Endothelial cell of hepatic sinusoid (primary cell): Measurements from ENCODE around the gene BICDL2.
"Not testable (repeated sequence)": the region's sequence is repeated elsewhere in the genome, so short reads cannot be mapped to it uniquely, and the experiment has no call there.

Experiments used
- in situ Hi-C: cut with HindIII; loops from 2 replicates; pipeline ENCODE4 v1.10.0; 2017; ENCODE audit warnings: low sequenced_read_pairs

The BICDL2 gene

DNA sequence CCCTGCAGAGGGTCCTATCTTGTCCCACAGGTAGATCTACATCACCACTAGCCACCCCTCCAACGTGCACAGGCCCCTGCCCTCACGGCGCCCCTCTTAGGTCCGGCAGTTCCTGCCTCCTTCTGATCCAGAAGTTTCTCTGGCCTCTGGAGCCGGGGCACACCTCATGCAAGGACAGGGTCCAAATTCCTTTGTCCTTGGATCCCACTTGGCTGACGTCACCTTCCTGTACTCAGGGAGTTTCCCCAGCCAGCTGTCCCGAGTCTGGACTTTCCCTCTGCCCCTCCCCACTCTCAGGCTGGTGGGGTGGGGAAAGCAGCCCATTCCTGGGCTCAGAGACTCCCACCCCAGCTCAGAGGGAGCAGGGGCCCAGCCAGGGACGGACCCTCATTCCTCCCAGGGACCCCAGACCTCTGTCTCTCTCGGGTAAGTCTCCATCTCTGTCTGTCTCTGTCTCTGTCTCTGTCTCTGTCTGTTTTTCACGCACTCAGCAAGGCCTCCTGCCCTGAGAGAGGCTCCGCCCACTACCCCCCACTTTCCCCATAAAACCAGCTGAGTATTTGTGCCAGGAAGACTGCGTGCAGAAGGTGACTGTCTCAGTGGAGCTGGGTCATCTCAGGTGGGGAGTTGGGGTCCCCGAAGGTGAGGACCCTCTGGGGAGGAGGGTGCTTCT lies 28.5 kb upstream of the BICDL2 start, which contains the start of gene IL32:
Gene IL32, plus strand, starts transcription at position 572 of the 673 bp plus-strand sequence. CDS start 172 bp downstream, outside the sequence.
- in situ Hi-C loops = loop anchor here (5.0 kb wide), 1 partner anchor 62 kb away; no protein-coding TSS in a partner anchor

DNA sequence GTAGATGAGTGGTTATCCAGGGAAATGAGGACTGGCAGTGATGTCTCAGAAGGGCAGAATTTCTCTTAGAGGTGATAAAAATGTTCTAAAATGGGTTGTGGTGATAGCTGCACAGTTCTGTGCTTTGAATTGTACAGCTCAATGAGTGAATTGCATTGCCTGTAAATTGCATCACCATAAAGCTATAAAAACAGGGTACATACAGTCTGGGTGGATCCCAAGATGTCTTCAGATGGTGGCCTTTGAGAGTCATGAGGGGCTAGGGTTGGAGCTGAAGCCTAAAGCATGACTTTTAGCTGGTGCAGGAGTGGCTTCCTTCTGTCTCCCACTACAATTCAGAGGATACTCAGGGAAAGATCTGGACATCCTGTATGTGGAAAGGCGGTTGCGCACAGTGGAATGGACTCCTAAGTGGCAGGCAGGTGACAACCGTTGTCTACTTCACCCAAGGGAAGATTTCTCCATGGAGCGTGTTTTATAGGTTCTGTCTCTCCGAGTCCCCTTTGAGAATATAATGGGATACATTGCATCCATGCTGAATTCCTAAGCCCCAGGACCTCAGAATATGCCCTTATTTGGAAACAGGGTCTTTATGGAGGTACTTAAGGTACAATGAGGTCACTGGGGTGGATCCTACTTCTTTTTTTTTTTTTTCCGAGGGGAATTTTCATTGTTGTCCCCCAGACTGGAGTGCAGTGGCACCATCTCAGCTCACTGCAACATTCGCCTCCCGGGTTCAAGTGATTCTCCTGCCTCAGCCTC lies 27.1 kb upstream of the BICDL2 start:
- in situ Hi-C loops = no loop called here

DNA sequence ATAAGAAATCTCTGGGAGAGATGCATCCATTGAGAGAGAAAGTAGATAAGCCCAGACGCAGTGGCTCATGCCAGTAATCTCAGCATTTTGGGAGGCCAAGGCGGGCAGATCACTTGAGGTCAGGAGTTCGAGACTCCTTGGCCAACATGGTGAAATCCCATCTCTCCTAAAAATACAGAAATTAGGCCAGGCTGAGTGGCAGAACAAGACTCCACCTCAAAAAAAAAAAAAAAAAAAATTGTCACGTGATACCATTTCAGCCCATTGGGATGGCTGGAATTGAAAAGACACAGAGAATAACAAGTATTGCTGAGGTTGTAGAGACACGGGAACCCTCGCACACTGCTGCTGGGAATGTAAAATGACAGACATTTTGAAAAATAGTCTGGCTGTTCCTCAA lies 25.8 kb upstream of the BICDL2 start:
- in situ Hi-C loops = no loop called here

DNA sequence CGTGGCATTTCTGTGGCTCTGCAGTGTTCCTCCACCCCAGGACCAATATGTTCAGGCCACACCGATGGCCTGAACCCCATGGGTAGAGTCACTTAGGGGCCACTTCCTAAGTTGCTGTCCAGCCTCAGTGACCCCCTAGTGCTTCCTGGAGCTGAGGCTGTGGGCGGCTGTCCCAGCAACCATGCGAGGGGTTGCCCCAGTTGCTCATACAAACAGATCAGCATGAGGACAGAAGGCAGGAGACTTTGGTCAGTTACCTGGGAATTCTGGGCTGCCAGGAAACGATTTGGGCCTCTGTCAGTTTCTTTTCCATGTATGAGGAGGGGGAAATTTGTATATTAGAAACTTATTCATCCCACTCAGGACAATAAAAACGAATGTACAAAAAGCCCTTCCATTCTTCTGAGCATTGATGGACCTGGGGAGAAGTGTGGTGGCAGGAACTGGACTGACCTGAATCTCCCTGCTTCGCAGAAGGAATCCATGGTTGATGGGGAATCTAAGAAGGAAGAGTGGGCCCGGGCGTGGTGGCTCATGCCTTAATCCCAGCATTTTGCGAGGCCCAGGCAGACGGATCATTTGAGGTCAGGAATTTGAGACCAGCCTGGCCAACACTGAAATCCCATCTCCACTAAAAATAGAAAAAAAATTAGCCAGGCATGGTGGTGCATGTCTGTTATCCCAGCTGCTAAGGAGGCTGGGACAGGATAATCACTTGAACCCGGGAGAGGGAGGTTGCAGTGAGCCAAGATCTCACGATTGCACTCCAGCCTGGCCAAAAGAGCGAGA lies 23.8 kb upstream of the BICDL2 start:
- in situ Hi-C loops = no loop called here

DNA sequence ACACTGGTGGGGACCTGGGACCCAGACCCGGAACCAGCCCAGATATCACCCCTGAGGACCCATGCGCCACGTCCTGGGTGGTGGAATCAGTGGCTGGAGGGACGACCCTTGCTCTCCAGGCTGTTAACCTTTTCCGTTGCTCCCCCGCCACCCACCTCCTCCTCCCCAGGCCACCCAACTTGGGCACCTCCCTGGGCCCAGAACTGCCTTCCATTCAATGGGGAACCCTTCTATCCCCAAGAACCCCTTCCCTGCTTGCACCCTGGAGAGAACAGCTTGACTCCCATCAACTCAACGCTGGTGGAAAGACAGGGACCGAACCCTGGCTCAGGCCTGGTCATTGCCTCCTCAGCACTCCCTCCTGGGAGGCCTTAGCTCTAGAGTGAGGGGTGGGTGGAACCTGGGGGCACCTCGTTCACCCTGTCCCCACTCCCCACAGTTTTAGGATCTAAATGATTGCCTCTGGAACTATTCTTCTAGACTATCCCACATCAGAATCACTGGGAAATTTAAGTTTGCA lies 23.0 kb upstream of the BICDL2 start:
- in situ Hi-C loops = no loop called here

DNA sequence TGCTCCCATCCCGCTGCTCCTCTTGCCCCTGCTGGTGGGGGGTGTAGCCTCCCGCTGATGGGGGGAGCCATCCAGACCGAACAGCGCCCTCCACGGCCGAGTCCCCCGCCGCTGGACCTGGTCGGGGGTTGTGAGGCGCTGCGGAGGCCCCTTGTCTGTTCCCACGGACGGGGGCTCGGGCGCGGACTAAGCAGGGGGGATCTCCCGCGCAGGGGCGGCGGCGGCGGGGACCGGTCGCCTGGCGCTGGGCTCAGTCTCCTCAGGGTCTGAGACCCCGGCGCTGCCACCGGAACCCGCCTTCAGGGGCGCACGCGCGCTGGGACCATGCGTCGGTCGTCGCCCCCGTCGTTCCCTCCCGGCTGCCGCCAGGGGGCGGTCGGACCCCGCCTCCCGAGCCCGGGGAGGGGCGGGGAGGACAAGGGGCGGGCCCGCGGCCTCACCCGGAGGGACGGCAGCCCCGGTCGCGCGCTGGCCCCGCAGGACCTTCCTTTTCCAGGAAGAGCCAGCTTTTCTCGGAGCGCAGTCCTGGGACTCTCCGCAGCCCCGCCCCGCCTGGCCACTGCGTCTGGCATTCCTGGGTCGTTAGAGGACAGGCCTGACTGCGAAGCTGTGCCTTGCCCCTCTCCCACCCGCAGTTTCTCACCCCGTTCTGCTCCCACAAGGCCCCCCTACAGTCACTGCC lies 22.4 kb upstream of the BICDL2 start:
- in situ Hi-C loops = no loop called here

DNA sequence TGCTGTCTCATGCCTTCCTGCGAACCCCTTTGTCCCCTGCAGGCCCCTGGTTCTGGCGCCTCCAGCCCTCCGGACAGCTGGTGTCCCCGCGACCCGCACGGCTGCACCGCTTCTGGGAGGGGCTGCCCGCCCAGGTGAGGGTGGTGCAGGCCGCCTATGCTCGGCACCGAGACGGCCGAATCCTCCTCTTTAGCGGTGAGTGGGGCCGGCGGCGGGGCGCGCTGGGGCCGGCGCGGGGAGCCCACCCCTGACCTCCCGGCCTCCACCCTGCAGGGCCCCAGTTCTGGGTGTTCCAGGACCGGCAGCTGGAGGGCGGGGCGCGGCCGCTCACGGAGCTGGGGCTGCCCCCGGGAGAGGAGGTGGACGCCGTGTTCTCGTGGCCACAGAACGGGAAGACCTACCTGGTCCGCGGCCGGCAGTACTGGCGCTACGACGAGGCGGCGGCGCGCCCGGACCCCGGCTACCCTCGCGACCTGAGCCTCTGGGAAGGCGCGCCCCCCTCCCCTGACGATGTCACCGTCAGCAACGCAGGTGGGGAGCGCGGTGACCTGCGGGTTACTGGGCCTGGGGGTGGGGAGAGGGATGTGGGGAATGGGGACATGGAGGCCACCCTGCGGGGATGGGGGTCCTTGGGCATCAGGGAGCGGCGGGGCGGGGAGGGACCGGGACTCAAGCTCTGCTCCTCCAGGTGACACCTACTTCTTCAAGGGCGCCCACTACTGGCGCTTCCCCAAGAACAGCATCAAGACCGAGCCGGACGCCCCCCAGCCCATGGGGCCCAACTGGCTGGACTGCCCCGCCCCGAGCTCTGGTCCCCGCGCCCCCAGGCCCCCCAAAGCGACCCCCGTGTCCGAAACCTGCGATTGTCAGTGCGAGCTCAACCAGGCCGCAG lies 21.6 kb upstream of the BICDL2 start:
- in situ Hi-C loops = no loop called here

DNA sequence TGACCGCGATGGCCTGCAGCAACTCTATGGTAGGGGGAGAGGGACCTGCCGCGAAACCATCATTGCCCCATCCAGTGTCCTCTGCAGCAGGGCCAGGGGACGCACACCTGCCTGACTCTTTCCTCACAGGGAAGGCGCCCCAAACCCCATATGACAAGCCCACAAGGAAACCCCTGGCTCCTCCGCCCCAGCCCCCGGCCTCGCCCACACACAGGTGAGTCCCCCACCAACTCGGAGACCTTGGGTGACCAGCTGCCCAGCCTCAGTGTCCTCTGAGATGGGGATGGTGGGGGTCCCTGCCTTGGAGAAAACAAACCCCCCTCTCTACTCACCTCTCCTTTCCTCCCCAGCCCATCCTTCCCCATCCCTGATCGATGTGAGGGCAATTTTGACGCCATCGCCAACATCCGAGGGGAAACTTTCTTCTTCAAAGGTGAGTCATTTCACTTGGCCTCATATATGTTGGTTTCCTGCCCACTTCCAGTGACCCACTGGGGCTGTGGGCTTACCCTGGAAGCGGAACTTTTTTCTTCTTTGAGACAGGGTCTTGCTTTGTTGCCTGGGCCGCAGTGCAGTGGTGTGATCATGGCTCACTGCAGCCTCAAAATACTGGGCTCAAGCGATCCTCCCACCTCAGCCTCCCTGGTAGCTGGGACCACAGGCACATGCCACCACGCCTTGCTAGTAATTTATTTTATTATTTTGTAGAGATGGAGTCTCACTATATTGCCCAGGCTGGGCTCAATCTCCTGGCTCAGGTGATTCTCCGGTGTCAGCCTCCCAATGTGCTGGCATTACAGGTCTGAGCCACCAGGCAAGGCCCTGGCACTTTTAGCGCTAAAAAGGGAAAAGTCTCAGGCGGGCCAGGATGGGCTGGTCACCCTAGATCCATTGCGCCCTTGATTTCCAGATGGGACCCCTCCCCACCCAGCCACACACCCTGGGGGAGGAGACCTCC lies 20.7 kb upstream of the BICDL2 start:
- in situ Hi-C loops = no loop called here

DNA sequence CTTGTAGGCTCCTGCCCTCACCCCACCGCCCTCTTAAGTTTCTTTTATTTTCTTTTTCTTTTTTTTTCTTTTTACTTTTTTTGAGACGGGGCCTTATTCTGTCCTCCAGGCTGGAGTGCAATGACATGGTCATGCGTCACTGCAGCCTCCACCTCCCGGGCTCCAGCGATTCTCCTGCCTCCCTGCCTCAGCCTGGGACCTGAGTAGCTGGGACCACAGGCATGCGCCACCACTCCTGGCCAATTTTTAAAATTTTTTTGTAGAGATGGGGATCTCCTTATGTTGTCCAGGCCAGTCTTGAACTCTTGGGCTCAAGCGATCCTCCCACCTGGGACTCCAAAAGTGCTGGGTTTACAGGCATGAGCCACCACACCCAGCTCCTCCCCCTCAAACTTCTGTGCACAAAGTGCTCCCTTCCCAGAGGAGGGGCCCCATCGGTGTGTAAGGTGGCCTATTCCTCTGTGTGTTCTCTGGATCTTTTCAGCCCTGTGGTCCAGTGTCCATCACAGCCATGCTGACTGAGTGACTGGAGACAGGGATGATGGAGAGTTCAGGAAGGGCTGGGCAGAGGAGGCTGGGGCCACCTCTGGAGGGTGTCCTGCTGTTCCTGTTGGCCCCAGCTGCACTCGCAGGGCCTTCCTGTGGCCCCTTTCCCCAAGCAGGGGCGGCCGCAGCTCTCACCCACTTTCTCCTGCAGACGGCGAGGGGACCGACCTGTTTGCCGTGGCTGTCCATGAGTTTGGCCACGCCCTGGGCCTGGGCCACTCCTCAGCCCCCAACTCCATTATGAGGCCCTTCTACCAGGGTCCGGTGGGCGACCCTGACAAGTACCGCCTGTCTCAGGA lies 19.8 kb upstream of the BICDL2 start:
- in situ Hi-C loops = no loop called here

DNA sequence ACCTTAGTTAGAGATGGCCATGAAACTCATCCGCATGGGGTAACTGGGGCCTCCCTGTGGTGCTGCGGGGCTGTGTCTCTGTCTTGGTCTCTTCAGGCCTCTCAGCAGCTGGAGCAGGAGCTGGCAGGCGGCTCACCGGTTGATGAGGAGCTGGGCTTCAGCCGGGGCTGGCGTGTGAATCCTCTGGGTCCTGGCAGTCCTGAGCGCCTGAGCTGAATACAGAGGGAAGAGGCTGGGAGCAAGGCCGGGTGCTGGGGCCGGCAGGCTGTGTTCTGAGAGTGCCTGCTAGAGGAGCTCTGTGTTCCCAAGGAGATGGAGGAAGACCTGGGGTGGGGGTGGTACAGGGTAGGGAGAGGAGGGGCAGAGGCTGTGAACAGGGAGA lies 19.0 kb upstream of the BICDL2 start:
- in situ Hi-C loops = not testable (repeated sequence)

DNA sequence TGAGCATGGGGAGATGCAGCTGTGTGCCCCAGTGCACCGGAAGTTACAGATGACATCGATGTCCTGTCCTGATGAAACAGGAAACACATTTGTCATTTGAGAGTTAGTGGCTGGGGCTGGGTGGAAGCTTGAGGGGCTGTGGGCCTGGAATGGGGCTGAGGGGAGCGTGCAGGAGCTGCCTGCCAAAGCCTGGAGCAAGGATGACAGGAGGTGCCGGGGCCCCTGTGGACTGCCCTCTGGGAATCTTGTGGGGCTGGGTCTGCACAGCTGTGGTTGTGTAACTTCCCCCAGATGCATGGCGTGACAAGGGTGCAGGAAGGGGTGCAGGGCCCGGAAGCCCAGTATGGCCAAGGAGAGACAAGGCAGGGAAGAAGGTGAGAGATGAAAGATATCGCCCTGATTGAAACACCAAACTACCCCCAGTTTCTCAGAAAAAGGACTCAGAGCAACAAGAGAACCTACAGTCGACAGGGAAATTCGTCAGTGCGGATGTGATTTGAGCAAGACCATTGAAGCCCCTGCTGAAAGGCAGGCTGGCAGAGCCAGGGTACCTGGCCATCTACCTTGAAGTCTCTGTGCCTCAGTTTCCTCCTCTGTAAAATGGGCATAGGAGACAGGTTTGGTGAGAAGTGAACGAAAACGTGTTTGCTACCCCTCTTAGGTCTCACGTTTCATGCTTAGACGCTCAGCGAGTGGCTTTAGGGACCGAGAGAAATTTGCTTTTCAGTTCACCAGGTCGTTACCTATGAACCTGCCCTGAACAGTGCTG lies 18.4 kb upstream of the BICDL2 start:
- in situ Hi-C loops = no loop called here

DNA sequence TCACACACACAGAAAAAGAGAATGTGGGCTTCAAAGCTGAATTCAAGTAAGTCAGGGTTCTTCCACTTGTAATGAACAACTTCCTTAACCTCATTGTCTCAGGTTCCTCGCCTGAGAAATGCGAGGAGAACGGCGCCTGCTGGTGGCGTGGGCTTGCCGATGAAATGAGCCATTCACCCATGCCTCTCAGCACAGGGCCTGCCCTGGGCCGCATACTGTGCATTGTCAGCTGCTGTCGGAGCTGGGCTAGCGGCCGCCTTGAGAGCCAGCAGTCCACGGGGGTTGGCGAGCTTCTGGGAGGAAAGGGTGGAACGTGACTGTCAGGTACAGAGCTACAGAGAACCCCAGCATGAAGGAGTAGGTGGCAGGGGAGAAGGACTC lies 16.6 kb upstream of the BICDL2 start:
- in situ Hi-C loops = not testable (repeated sequence)

DNA sequence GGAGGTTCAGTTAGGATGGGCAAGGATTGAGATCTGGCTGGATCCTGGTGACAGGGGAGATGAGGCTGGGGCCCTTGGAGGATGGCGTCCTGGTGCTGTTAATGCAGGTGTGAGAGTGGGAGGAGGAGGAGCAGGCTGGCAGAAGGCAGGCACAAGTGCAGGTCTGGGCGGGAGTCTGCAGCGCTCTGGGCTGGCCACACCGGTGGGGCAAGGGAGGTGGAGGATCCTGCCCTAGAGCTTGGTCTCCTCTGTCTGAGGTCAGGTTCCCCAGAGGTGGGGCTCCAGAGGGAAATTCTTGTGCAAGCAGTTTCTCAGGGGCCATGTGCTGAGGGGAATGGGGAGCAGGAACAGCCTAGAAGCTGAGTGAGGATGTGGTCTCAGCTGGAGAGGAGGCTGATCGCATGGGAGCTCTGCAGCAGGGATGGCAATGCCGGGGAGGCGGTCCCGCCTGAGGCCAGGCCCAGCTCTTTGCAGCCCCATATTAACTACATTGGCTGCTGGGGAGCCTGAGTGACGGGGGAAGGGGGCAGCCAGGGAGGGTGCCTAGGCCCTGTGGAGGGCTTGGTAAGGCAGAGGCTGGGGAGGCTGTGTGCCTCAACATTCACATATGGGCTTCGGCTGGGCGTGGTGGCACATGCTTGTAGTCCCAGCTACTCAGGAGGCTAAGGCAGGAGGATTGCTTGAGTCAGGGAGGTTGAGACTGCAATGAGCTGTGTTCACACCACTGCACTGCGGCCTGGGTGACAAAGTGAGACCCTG lies 16.0 kb upstream of the BICDL2 start:
- in situ Hi-C loops = not testable (repeated sequence)

DNA sequence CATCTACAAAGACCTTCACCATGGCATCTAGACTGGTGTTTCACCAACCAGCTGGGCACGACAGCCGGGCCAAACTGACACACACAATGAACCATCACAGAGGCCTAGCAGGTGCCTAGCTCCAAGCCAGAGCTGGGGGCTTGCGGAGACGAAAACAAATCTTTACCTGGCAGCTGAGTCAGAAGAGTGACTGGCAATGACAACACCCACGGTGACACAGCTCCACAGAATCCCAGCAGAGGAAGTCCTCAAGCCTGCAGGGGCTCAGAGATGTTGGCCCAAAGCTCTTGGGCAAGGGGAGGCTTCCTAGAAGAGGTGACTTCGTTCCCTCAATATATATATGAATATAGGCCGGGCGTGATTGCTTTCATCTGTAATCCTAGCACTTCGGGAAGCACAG lies 14.8 kb upstream of the BICDL2 start:
- in situ Hi-C loops = no loop called here

DNA sequence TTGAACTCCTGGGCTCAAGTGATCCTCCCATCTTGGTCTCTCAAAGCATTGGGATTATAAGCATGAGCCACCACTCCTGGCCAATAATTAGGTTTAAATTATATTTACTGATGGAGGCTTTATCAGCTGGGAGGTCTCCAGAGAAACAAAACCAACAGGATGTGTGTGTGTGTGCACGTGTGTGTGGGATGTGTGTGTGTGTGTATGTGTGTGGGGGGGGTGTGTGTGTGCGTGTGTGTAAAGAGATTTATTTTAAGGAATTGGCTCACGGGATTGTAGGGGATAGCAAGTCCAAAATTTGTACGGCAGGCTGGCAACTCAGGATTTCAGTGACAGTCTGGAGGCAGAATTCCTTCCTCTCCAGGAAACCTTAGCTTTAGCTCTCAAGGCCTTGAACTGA lies 14.3 kb upstream of the BICDL2 start:
- in situ Hi-C loops = no loop called here

DNA sequence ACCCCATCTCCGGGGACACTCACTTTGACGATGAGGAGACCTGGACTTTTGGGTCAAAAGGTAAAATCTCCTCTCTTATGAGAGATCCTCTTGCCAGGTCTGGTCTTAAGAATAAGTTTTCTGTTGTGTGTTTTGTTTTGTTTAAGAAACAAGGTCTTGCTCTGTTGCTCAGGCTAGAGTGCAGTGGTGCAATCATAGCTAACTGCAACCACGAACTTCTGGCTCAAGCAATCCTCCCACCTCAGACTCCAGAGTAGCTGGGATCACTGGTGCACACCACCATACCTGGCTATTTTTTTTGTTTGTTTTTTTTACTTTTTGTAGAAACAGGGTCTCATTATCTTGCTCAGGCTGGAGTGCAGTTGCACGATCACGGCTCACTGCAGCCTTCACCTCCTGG lies 13.7 kb upstream of the BICDL2 start:
- in situ Hi-C loops = no loop called here
